Renal pelvis (tissue), 4 donors: ENCODE measurements around the gene NCOR2. TPM values are rescaled to one million over a fixed set of nuclear protein-coding genes. Genes with fewer than 3 reads are reported as not detected.
A peak's percentile ranks its signal among the peaks of the same experiment; 100 is the strongest.

Experiments used
- DNase-seq: peaks from one replicate; pipeline ENCODE4 v3.0.0-alpha.2; 2013
- polyA plus RNA-seq, 3 donors: library from polyadenylated mRNA; unstranded; fragments of 120-200 nt; gene quantifications; one replicate each; pipeline ENCODE4 v1.2.1, GENCODE V29; 2013; ENCODE audit not compliant: insufficient read length in 3 of 3

Gene NCOR2
- polyA plus RNA-seq, 3 donors = 87.2 to 117 (median 96.7) TPM

DNA sequence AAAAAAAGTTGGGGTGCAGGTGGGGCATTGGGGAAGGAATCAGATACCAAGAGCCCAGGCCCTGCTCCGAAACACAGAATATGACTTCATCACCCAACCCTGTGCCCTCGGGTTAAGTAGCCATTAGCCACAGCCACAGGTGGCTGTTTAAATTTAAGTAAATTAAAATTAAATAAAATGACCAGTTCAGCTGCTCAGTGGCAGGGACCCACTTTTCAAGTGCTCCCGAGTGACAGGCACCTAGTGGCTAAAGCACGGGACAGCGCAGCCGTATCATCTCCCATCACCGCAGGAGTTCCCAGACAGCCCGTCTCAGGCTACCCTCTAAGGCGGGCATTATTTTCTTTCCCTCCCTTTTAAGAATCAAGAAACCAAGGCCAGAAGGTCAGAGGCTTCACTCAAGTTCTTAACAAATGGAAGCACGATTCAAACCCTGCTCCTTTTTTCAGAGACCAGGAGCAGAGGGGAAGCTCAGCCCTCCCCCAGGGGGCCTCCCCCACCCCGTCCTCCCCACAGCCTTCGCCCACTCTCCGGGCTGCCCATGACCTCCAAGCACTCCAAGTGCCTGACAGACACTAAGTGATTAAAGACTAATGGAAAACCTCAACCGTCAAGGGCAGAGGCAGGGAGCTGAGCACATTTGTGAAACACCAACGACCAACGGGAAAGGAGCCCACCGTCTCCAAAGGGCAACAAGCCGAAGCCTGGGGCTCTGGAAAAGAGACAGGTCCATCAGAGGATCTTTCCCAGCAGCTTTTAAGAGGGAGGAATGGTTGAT is 5.2 kb downstream of the NCOR2 start:
- no peak for DNase-seq

DNA sequence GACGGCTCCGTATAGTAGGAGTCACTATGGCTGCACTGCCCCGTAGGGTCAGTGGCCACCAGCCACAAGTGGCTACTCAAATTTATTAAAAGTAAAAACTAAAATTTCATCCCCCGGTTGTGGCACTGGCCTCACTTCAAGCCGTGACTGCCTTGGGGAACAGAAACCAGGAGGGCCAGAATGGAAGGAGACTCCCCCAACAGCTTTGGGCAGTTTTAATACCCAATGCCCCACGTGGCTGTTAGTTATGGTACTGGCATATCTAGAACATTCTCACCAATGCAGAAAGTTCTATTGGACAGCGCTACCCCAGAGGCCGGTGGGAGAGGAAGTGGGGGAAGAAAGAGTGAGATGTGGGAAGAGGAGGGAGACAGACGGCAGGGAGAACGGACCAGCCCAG is 6.2 kb downstream of the NCOR2 start:
- DNase-seq = no peak

DNA sequence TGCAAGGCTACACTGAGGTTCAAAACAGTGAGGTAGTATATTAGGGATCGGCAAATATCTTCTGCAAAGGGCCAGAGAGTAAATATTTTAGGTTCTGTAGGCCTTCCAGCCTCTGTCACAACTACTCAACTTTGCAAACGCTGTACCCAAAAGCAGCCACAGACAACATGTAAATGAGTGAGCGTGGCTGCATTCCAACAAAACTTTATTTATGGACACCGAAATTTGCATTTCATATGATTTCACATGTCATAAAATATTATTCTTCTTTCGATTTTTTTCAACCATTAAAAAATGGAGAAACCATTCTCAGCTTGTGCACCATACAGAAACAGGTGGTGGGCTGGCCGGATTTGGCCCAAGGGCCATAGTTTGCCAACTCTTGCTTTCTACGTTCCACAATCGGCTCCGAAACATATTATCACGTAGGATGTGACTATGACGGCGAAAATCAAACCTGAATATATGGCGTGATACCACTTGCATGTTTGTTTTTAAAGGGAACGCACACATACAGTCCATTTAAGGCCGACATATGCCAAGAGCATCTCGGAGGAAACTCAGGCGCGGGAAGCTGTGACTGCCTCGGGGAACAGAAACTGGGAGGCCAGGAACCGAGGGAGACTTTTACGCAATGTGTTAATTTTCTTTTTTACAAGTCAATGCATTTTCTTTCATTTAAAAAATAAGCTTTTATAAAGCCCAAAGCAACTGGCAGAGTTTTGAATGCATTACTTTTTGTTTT is 7.1 kb downstream of the NCOR2 start:
- no peak for DNase-seq

DNA sequence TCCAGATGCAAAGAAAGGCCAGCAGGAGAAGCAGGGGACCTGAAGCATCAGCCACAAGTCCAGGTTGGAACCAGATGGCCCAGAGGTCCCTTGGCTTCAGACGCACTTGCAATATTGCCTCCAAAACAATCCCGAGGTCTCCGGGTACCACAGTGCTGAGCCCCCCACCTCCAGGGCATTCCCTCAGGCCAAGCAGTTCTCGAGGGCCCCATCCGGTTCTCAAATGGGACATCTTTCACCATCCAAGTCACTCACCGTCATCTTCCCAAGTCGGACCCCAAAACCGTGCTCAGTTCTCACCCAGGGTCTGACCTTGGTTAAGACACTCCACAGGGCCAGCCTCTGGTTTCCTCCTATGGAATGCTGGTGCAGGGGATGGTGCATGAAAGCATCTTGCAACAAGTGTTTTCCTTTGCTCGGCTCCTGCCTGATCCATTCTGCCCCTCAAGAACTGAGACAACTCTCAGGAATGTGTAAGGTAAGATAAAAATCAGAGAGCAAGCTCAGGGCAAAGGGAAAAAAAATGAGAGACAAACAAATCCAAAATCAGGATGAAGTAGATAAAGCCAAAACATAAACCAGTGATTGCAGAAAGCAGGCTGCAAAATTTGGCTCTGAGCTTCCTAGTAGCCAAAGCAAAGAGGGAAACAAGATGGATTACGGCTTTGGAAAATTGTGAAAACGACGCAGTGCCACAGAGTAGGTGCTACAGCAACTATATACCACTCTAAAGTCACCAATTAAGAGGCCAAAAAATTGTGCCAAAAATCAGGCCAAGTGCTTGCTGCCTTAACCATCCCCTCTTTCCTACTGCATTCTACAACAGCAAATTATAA is 8.0 kb downstream of the NCOR2 start:
- DNase-seq = no peak

DNA sequence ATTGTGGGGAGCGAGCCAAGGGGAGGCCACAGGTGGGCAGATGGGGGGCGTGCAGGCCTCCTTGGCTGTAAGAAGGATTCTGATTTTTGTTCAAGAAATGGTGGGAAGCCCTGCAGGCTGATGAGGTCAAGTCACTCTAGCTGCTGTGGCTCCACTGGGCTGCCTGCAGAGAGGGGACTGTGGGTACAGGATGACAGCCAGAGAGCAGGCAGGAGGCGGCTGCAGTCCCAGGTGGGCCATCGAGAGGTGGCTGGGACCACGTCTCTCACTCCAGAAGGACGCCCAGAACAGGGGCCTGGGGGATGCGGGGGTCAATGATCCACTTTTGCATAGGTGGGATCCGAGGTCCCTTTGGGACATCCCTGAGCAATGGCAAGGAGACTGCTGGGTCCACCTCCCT is 9.1 kb downstream of the NCOR2 start:
- DNase-seq = no peak

DNA sequence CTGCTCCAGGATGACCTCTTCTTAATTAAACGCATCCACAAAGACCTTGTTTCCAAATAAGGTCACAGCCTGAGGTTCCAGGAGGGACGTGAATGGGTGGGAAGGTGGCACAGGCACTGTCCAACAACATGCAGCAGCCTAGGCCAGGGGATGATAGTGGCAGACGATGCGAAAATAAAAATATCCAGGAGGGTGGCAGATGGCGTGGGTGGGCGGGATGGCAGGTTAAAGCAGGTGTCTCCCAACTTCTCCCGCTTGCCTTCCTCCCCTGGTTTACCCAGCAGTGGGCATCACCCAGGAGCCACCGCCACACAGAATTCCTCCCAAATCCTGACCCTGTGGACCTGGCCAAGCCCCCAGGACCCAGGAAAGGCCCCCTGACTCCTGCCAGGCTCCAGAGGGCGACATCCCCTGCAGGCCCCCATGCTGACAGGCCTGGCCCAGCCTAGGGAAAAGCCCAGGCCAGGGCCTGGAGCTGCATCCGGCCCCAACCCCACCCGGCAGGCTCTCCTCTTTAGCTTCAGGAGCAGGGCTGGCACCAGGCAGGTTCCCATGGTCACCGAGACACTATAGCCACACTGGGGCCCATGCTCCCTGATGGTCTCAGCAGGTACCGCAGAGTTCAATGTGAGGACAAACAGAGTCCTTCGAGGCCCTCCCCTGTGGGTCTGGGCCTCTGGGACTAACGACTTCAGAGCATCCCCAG is 9.7 kb downstream of the NCOR2 start:
- DNase-seq = no peak

DNA sequence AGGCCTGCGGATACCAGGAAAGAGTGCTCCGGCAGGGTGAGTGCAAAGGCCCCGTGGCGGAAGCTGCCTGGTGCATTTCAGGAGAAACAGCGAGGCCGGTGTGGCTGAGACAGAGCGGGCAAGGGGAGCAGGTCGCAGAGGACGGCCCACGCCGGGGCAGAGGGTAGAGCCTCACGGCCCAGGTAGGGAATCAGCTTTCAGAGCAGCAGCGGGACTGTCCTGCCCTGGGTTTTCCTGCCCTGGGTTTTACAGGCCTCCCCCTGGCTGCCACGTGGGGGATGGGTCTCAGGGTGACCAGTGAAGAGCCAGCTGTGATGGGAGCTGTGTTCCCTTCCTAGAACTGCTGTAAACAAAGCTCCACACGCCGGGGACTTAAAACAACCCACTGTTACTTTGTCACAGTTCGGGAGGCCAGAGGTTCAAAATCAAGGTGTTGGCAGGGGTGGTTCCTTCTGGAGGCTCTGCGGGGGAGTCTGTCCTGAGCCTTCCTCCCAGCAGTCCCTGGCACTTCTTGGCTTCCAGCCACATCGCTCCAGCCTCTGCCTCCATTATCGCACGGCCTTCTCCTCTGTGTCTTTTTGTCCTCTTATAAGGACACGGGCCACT is 10.4 kb downstream of the NCOR2 start:
- no peak for DNase-seq

DNA sequence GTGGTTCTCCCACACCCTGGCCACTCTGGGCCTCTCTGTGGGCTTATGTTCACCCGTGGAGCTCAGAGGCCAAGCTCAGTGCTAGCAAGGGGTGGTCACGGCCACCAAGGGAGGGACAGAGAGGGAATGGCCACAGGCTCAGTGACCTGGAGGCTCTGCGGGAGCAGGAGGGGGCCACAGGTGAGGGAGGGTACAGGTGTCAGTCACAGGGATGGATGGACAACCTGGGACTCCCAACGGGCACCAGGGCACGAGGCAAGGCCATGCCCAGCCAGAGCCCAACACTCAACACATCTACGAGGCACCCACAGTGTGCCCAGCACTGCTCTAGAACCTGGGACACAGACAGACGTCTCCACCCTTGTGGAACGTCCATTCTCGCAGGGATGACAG is 11.3 kb downstream of the NCOR2 start:
- DNase-seq = no peak

DNA sequence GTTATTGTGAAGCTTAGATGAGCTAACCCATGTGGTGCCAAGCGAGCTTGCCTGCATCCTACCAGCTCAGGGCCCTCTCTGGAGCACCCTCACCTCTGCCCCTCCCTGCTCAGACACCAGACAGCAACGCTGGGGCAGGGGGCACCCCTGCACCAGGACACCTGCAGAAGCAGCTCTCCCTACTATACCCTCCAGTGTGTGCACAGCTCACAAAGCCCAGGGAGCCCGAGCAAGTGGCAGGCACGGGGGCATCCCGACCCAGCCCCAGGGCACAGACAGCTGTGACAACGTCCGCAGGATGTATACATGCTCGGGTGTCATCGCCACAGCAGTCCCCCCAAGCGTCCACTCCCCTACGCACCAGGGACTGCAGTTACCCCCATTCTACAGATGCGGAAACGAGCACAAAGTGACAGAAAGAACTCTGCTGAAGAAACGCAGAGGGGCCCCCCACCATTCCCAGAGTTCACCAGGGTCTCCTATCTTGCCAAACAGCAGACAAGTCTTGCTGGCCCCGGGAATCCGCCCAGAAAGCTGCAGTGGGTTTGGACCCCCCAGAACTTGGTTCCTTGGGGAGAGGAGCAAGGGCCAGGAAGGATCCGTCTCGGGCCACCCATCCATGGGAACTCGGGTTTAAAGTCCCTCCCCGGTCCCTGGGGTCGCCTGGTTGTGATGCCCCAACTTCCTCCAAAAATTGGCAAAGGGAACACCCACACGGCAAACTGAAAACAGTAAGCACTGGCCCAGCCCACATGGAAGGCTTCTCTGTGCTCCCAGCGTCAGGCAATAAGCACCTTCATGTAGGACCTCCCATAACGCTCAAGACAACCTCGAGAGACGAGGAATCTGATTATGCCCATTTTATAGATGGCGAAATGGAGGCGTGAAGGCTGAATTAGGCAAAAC is 12.0 kb downstream of the NCOR2 start:
- no peak for DNase-seq

DNA sequence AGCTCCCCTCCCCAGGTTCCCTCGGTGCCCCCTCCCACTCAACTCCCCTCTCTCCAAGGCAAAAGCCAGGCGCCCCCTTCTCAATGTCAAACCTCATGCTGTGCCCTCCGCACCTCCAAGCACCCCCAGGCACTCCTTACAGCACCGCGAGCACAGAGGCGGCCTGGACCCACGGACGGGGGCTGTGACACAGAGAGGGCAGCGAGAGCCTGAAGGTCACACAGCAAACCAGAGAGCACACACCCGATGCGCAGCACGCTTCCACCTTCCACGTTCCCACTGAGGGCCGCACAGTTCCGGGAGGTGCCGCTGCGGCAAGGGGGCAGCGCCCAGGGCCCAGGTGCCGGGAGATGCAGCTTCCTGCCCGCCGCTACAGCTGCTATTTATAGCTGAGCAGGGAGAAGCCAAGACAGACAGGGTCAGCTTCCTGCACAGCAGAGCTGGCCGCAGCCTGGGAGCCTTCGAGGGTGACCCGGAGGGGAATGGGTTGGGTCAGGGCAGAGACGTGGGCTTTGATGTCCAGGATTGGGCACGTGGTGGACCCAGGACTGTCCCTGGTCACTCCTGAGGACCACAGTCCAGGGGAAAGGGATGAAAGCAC is 12.9 kb downstream of the NCOR2 start:
- no peak for DNase-seq

DNA sequence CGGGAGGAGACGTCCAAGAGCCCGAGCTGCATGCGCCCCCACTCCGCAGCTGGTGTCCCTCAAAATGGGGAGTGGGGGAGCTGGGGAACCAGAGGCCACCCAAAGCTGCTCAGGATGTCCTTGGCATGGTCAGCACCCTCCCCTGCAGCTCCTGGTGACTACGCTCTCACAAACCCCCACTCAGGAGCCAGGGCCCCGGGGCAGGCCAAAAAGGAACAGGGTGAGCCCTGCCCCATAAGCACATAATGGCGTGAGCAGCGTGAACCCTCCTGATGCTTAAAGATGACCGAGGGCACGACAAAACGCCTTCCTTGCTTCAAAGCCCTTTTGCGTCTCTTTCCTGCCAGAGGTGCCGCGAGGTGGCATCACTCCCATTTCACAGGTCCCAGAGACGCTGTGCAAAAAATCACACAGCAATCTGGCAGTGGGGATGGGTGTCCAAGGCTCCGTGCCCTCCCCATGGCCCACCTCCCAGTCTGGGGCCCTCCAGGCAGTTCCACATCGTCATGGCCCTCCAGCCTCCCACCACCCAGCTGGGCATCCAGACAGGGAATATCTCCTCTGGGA is 13.5 kb downstream of the NCOR2 start:
- no peak for DNase-seq

DNA sequence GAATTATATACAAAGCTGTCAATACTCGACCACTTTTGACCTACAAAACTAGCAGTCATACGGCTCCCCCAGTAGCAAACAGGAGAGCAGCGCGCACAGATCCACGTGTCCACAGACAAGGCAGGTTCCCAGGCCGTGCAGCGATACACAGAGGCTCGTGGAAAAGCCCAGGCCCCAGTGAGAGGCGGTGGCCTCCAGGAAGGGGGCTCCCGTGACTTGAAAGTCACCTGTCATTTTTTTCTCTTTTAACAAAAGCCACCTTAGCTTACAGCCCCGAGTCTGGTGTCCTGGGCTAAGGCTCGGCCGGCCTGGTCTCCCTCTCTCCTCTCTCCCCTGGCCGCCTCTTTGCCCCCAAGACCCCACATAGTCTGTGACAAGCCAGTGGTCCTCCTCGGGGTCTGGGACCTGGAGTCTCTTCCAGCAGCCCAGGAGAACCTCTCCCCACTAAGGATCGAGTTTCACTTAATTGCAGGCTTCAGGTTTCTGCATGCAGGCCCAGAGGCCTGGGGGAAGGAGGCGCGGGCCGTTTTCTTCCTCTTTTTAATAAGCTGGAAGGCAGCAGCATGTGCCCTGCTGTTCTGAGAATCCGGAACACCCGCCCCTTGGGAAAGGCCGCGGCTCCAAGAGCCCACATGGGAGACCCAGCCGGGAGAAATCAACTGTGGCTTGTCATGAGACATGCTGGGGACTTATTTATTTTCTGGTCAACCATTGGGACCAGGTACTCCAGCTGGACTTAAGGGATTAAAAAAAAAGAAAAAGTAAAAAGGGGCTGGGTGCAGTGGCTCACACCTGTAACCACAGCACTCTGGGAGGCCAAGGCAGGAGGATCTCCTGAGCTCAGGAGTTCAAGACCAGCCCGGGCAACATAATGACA is 15.9 kb downstream of the NCOR2 start:
- DNase-seq = peak; percentile 88

DNA sequence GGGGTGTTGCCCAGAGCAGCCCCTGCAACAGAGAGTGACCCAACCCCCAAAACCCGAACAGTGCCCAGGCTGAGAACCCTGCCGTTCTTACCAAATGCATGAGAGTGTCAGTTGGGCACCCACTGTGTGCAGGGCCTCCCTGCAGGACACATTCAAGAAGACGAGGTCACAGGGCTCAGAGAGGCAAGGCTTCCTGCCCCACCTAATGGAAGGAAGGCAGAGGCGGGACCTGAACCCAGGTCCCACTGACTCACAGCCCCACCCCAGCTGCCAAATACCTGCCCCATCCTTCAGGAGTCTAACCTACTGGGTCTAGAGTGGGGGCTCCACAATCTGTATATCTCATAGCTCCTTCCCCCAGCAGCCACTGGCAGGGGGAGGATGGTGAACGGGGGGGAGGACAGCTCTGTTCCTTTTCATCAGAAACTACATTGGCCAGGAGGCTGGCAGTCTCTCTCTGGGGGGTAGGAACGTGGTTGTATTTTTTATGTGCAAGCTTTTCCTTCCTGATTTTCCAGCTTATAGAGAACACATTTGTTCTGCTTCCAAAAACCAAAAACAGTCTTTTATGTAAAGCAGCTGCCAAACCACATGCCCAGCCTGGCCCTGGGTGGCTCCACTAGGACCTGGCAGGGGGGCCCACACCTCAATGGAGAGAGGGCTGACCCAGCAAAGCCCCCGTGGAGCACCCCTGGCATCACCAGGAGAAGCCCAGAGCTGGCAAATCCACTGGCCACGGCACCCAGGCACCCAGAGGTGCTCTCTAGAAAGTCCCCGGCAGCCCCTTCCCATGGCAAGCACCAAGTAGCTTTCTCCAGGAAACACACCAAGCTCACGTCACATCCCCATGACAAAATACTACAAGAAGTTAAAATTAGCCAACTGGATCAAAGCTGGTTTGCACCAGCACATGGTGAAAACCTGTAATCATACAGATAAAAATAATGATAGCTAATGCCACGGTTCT is 17.0 kb downstream of the NCOR2 start:
- DNase-seq = no peak

DNA sequence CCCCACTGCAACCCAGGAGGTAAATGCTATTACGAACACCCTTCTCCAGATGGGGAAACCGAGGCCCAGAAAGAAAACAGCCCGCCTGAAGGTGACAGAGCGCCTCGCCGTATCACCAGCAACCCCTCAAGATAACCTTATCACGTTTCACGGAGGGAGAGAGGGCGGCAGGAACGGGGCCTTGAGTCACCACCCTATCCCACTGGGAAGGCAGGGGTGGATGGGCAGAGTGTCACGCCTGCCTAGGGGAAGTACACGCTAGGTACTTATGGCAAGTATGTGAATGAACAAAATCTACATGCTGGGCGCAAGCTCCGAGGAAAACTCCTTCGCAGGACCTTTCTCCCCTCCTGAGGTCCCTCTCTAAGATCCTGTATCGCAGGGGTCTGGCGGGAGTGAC is 17.8 kb downstream of the NCOR2 start:
- no peak for DNase-seq

DNA sequence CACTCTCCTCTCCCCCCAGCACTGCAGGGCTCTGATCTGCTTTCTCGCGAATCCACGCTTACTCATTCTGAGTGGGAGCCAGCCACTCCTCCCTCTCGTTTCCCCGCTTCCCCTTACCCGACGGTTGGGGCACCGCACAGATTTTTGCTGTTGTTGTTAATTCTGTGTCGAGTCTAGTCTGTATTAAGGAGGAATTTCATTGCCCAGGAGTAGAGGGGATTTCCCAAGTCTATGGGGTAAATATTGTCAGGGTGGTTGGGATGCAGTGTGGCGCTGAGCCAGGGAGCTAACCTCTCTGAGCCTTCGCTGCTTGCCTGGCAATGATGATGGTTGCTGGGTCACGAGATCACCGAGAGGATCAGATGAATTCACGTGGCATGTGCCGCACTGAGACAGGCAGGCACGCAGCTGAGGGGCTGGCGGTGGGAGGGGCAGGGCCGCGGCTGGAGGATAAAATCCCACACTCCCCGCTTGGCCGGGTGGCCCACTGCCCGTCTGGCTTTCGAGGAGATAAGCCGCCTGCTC is 18.5 kb downstream of the NCOR2 start:
- DNase-seq = no peak

DNA sequence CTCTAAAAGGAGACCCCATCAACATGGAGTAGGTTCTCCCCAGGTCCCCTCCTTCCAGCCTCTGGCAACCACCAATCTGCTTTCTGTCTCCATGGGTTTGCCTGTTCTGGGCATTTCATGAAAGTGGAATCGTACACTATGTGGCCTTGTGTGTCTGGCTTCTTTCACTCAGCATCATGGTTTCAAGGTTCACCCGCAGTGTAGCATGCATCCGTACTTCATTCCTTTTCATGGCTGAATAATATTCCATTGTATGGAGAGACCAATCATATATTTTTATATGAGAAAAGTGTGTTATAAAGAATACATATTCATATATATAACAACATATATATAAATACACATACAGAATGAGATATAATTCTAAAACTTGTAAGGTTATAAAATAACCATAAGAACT is 19.8 kb downstream of the NCOR2 start:
- no peak for DNase-seq
